ENCODE data around the gene CAMK2A.

The CAMK2A gene

DNA sequence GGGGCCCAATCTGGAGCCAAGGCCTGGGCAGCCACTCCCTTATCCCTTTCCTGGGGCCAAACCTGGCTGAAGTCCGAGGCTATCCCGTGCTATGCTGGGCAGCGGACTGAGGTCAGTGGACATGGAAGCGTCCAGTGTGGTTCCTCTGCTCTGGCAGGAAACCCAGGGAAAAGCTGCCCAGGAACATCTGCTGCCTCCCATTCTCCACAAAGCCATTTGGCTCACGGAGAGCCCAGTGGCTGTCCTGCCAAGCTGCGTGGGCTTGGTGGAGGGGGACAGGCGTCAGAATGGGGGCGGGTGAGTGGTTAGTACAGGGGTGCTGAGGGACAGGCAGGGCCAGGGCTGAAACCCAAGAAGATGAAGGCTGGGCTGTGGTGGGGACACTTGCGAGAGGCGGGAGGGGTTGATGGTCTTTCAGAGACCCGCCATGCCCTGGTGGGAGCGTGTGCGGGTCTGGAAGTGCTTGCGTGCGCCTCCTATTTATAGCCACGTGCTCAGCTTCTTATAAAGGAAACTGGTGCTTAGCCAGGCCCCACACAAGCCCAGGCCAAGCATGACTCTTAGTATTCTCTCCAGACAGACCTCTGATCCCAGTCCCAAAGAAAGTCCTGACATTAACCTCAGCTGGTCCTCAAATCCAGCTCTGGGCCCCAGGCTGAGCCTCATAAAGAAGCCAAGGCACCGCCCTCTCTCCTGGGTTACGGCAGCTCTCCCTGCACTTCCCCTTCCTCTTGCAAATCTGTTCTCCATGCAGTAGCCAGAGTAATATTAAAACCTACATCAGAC, 109.1 kb downstream of the CAMK2A start:
- DNase-seq, result no peak

GRCh38 chr5:150179019-150179620, 110.5 kb downstream of the CAMK2A start:
- no peak for DNase-seq

DNA sequence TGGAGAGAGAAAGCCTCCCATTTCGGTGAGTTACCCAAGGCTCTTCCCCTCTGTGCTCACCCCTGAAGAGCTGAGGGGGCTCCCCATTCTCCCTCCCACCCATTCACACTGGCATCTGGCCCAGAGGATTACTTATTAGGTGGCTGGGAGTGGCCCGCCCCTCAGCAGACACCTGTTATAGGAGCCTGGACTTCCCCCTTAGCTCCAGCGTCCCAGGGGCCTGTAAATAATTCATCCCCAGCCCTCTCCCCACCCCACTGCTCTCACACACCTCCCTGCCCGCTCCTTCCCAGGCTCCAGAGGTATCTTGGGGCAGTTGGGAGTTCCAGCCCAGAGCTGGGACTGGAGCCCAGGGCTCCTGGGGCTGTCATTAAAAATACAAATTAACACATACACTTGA, 111.3 kb downstream of the CAMK2A start:
- DNase-seq, result no peak

DNA sequence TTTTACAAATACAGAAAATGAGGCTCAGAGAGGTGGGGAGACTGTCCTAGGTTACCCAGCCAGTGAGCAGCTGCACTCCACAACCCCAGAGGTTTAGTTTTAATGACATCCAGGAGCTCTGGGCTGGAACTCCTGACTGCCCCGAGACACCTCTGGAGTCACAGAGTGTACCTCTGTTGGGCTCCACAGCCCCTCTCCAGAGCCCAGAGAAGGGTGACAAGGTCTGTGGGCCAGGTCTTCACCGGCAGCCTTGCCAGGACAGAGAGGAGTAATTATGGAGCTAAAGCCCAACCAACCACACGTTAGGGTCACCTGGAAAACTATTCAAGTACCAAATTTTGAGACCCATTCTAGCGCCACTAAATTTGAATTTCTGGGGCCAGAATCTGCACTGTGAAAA, 111.9 kb downstream of the CAMK2A start:
- no peak for DNase-seq

DNA sequence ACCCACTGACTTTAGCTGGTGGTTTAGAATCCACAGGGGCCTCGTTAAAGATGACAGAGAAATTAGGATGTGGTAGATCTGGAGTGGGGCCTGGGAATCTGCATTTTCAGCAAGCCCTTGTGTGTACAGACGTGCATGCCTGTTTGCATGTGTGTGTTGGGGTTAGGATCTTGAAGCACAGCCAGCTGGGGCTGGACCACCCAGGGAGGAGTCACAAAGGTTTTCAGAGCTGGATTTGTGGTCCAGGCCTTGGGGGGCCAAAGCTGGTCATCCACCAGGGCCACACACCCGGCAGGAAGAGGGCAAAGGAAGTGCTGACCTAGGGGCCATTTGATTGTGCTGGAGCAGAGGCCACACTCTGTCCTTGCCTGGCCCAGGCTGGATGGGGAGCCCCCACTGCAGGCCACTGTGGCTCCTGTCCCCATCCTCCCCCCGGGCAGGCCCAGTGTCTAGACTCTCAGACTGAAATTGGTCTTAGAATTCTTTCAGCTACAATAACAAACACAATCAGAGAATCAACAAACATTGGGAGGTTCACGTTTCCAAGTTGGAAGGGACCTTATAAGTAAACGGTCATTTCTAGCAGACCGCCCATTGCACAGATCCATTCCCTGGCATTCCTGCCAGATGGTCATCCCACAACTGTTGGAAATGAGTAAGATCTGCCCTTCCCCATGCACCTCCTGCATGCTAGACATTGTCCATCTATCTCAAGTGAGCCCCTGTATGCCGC, 112.7 kb downstream of the CAMK2A start:
- DNase-seq, result no peak

GRCh38 chr5:150175536-150175935, 114.0 kb downstream of the CAMK2A start:
- DNase-seq, result no peak

DNA sequence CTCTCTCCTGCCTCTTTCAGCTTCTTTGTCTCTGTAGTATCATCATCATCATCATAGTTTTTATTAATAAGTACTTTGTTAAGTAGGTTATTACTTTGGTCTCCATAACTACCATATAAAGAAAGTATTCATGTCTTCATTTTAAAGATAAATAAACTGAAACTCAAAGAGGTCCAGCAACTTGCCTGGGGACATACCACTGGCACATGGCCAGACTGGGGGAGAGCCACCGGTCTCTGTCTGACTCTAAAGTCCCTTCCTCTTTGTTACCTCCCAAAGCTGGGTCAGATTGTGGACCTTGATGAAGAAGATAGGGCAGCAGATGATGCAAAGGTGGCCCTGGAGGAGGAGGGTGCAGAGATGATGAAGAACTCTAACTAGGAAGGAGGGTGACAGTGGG, 114.5 kb downstream of the CAMK2A start:
- DNase-seq, result no peak

DNA sequence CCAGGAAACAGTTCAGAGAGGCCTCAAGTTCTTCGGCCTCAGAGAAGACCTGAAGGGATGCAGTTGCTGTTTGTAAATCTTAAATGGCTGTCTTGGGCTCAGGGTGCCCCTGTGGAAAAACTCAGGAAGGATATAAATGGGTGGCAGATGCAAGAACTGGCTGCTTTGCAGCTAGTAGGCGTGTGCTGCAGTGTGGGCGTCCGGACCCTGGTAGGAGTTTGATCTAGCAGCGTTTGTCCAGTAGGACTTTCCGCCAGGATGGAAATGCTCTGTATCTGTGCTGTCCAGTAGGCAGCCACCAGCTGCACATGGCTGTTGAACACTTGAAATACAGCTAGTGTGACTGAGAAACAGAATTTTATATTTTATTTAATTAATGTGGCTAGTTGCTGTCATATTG, 115.3 kb downstream of the CAMK2A start:
- DNase-seq, result no peak

GRCh38 chr5:150173161-150173560, 116.4 kb downstream of the CAMK2A start:
- no peak for DNase-seq

- DNase-seq, result no peak
These were observed 117.0 kb downstream of the CAMK2A start for GRCh38 chr5:150172556-150172955.

DNA sequence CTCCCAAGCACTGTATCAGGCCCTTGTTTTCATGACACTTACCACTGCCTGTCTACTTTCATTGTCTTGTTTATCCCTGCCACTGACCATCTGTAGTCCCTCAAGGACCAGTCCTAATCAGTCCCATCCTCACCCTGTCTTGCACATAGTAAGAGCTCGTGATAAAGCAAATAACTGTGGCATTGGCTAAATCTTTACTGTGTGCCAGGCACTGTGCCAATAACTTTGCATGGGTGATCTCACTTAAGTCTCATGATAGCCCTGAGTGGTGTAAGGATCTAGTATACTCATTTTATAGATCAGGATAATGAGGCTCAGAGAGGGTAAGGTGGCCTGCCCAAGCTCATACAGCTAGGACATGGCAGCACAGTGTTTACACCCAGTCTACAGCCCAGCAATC, 117.4 kb downstream of the CAMK2A start:
- DNase-seq, result no peak
